BE2C (cell line): ENCODE measurements around the gene ZMYND8.
"Not testable (repeated sequence)": the region's sequence is repeated elsewhere in the genome, so short reads cannot be mapped to it uniquely, and the experiment has no call there.

ENCODE experiments used
- DNase-seq: peaks from one replicate; pipeline ENCODE4 v3.0.0-alpha.2; 2020
- H3K27me3 ChIP-seq: fragments of 250-450 bp; sonication (Bioruptor Pico); 2 replicates; pipeline ENCODE4 v1.5.1; 2020; ENCODE audit warnings: mild to moderate bottlenecking
- H3K36me3 ChIP-seq: fragments of 250-450 bp; sonication (Bioruptor Pico); 2 replicates; pipeline ENCODE4 v1.5.1; 2020; ENCODE audit warnings: mild to moderate bottlenecking
- H3K4me1 ChIP-seq: fragments of 250-450 bp; sonication (Bioruptor Pico); 2 replicates; pipeline ENCODE4 v1.5.1; 2020
- H3K4me3 ChIP-seq: 2 replicates; pipeline ENCODE4 v1.5.1; 2011; ENCODE audit warnings: low read depth, low read length
- H3K9me3 ChIP-seq: fragments of 250-450 bp; sonication (Bioruptor Pico); 2 replicates; pipeline ENCODE4 v1.5.1; 2020
- CTCF ChIP-seq: IDR thresholded peaks from 2 replicates; pipeline ENCODE4 v1.5.1; 2012; ENCODE audit warnings: mild to moderate bottlenecking, low read depth, low read length

ZMYND8 gene

GRCh38 chr20:47179267-47179666, 177.2 kb downstream of the ZMYND8 start:
- H3K27me3 ChIP-seq, result peaks cover 3% of the 10 kb centered on the region; the same call in 1 of the 2 replicates

DNA sequence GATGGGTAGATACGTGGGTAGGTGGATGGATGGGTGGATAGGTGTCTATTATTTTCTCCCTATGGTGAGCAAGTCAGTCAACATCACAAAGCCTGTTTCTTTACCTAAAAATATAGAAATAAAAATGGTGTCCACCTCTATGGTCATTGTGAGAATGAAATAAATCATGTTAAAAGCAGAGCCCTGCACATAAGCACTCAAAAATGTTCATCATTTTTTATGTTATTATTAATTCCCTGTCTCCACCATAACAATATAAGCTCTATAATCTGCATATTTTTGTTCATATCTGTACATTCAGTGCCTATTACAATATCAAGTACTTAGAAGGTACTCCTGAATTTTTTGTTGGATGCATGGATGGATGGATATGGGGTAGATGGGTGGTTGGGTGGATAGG, 177.6 kb downstream of the ZMYND8 start:
- Histone ChIP-seq H3K4me1 (no peaks in the 10 kb centered on the region), H3K4me3 (no peak overlapping the region), H3K27me3 (peaks cover 6% of the 10 kb centered on the region; the same call in 1 of the 2 replicates), H3K36me3 (no peaks in the 10 kb centered on the region), H3K9me3 (no peaks in the 10 kb centered on the region)
- no peak for DNase-seq
- no peak for TF ChIP-seq CTCF

More at GRCh38 chr20:47179267-47179666, 177.2 kb downstream of the ZMYND8 start:
- H3K4me1 ChIP-seq, result no peaks in the 10 kb centered on the region
- H3K4me3 ChIP-seq, result no peak overlapping the region
- no peaks in the 10 kb centered on the region for H3K36me3 ChIP-seq
- H3K9me3 ChIP-seq, result no peaks in the 10 kb centered on the region
- no peak for DNase-seq
- TF ChIP-seq CTCF, result no peak

DNA sequence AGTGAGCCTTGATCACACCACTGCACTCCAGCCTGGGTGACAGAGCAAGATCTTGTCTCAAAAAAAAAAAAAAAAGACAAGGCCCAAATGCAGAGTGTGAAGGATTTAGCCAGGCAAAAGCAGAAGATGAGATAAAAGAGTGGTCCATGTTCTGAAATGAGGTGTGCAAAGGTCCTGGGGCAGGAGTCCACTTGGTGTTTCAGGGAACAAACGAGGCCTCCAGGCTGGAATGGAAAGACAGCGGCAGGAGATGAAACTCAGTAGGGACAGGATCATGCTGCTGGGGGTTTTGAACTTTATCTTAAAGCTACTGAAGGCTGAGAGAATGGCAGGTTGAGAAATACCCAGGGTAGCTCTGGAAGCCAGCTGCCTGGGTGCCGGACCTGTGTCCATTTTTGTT, 178.2 kb downstream of the ZMYND8 start:
- no peak for DNase-seq
- Histone ChIP-seq H3K4me1 (no peaks in the 10 kb centered on the region), H3K27me3 (peaks cover 6% of the 10 kb centered on the region; the same call in 1 of the 2 replicates), H3K36me3 (no peaks in the 10 kb centered on the region), H3K4me3 (no peak overlapping the region), H3K9me3 (no peaks in the 10 kb centered on the region)
- no peak for TF ChIP-seq CTCF

DNA sequence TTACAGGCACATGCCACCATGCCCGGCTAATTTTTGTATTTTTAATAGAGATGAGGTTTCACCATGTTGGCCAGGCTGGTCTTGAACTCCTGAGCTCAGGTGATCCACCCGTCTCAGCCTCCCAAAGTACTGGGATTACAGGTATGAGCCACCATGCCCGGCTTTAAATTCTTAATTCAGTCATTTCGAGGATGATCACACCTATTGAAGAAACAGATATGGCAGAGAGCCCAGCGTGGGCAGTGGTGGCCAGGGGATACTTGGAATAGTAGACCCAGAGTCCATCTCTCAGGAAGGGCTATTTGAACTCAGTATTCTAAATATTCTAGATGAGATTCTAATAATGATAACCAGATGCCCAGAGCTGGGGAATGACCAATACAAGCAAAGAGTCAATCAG, 180.3 kb downstream of the ZMYND8 start:
- not testable (repeated sequence) for DNase-seq, H3K4me3 ChIP-seq, H3K9me3 ChIP-seq, H3K4me1 ChIP-seq, H3K36me3 ChIP-seq, H3K27me3 ChIP-seq

DNA sequence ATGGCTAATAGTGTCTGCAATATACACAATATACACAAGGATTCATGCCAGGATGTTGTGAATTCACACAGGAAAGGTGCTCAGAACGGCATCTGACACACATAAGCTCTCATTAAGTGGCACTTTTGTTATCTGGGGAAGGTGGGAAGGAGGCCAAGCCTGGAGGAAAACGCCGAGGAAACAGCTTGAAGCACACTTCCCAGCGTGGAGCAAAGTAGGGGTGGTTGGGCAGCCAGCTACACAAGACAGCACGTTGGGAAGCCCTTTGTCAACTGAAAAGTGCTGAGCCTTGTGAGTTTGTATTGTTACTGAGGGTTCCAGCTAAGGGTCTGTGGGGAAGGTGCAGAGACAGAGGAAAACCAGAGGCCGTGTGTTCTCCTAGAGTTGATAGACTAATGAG, 181.0 kb downstream of the ZMYND8 start:
- H3K36me3 ChIP-seq, result no peaks in the 10 kb centered on the region
- H3K9me3 ChIP-seq, result no peaks in the 10 kb centered on the region
- H3K4me3 ChIP-seq, result no peak overlapping the region
- no peaks in the 10 kb centered on the region for H3K4me1 ChIP-seq
- TF ChIP-seq CTCF, result no peak
- H3K27me3 ChIP-seq, result peaks cover 13% of the 10 kb centered on the region; the same call in 1 of the 2 replicates
- DNase-seq, result no peak

DNA sequence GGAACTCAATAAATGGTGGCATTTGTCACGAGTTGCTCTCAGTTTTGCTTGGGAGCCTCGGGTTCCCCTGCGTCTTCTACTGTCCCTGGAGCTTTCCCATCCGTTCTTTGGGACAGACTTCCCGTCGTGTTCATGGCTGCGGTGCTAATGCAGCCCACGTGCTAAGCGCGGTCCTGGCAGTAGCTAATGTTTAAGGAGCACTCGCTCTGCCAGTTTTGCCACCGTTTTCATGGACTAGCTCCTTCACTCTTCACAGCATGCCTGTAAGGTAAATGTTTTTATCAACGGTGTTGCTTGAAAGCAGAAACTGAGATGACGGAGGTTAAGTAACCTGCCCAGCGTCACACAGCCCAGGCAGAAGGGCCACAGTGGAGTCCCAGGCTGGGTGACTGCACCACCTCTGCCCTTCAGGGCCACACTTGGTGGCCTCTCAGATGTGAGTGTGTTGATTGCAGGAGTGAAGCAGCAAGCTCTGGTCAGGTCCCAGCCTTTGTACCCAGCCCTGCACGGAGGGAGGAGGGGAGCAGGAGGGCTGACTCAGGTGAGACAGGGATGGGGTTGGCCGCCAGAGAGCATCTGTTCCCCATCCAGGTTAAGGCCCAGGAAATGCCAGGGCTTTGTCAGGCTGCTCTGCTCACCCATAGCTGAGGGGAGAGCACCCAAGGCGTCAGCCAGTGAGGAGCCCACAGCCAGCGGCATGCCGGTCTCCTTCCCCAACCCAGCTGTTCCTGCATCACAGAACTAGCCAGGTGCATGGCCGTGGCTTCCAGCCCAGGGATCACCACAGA, 181.8 kb downstream of the ZMYND8 start:
- Histone ChIP-seq H3K27me3 (peaks cover 13% of the 10 kb centered on the region; the same call in 1 of the 2 replicates), H3K36me3 (no peaks in the 10 kb centered on the region), H3K4me1 (no peaks in the 10 kb centered on the region), H3K4me3 (no peak overlapping the region), H3K9me3 (no peaks in the 10 kb centered on the region)
- DNase-seq, result no peak
- TF ChIP-seq CTCF, result no peak
